GM11168 (cell line): ENCODE data around the gene PELO.
"Not testable (repeated sequence)": the region's sequence is repeated elsewhere in the genome, so short reads cannot be mapped to it uniquely, and the experiment has no call there.

Experiments used
- in situ Hi-C: fragments of 300-500 bp; cut with MboI; formaldehyde crosslinking; loops from one replicate; pipeline ENCODE4 v1.12.0; 2022; ENCODE audit warnings: low sequenced_read_pairs; ENCODE audit not compliant: unreplicated experiment

PELO gene

DNA sequence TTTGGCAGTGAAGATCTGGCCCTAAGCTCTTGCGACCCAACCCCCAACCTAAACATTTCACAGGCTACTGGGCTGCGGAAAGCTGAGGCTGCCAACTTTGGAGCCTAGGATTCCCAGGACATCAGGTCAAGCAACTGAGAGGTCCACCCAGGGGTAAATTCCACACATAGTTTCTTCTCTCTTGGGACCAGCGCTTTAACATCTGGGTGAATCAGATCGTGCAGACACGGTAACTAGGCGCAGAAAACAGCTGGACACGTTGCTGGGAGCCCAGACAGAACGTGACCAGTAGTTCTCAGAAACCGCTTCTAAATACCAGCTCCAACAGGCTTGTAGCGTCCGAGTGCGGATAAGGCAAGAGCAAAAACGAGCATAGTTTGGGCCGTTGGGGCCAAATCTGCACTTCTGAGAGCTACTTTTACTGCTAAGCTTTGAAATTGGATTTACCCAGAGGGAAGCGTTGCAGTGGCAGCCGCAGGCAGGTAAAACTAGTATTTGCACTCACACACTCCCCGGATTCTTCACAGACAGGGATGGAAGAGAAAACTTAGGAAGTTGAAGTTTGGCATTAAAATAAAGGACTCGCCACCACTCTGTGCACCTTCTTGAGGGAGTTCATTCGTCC, 11.8 kb downstream of the PELO start:
- in situ Hi-C loops, result no loop called here

DNA sequence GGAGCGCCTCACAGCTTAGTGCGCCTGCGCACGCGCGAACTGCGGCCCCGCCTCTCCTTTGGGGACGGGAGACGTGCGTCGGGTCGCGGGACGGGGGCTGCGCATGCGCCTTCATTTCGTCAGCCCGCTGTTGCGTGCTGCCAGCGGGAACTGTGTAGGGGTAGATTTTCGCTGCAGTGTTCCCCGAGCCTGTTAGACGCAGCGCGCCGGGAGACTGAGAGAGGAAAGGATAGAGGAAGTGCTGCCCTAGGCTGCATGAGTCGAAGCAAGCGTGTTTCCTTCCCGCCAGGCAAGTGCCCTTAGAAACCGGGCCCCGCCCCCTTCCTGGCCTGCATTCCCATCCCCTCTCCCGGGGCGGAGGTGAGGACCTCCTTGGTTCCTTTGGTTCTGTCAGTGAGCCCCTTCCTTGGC, 12.3 kb downstream of the PELO start:
- in situ Hi-C loops, result no loop called here

DNA sequence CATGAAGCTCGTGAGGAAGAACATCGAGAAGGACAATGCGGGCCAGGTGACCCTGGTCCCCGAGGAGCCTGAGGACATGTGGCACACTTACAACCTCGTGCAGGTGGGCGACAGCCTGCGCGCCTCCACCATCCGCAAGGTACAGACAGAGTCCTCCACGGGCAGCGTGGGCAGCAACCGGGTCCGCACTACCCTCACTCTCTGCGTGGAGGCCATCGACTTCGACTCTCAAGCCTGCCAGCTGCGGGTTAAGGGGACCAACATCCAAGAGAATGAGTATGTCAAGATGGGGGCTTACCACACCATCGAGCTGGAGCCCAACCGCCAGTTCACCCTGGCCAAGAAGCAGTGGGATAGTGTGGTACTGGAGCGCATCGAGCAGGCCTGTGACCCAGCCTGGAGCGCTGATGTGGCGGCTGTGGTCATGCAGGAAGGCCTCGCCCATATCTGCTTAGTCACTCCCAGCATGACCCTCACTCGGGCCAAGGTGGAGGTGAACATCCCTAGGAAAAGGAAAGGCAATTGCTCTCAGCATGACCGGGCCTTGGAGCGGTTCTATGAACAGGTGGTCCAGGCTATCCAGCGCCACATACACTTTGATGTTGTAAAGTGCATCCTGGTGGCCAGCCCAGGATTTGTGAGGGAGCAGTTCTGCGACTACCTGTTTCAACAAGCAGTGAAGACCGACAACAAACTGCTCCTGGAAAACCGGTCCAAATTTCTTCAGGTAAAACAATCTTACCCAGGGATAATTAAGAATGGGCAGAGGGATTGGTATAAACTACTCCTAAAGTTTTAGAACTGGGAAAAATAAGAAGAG, 12.9 kb downstream of the PELO start:
- in situ Hi-C loops, result no loop called here

DNA sequence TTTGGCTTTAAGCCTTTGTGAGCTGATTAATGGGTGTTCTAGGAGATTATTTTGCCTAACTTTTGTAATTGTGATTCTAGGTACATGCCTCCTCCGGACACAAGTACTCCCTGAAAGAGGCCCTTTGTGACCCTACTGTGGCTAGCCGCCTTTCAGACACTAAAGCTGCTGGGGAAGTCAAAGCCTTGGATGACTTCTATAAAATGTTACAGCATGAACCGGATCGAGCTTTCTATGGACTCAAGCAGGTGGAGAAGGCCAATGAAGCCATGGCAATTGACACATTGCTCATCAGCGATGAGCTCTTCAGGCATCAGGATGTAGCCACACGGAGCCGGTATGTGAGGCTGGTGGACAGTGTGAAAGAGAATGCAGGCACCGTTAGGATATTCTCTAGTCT, 13.6 kb downstream of the PELO start:
- in situ Hi-C loops, result no loop called here

DNA sequence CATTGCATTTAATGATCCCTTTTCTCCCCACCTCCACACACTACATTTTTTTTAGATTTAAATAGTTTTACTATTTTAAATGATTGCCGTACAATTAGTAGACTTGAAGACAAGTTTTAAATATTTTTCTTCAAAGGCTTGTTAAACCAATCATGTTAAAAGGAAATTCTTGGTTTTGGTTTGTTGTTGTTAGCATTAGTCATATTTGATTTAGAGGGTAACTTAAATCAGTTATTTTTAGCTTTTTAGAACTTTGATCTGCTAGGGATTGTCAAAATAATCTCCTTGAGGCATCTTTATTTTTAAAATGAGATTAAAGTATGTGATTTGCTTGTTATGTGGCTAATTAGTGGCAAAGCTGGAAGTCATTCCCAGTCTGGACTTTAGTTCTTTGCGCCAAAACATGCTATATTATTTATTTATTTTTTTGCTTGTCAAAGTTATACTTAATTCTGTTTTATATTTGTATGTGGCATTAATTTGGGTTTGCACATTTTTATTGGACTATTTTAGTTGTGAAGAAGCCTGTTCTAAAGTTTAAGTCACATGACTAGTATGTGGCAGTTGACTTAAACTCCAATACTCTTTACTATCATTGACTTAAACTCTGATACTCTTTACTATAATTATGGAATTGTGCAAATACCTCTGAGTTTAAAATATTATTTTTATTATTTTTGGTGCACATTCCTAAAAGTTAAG, 14.7 kb downstream of the PELO start:
- in situ Hi-C loops, result no loop called here

DNA sequence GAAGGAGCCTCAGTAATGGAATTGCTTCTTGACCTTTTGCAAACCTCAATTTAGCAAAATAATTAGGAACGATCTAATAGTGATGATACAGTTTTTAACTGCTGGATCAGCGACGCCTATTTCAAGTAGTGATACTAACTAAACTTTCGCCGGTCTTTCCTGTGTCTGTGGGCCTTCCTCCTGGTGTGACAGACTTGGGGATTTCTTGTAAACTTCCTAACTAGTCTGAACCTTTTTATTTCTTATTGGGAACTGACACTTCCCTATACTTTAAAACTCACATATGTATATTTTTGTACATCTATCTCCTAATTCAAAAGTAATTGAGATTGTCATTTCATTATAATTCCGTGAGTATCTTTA, 15.2 kb downstream of the PELO start:
- in situ Hi-C loops, result no loop called here

DNA sequence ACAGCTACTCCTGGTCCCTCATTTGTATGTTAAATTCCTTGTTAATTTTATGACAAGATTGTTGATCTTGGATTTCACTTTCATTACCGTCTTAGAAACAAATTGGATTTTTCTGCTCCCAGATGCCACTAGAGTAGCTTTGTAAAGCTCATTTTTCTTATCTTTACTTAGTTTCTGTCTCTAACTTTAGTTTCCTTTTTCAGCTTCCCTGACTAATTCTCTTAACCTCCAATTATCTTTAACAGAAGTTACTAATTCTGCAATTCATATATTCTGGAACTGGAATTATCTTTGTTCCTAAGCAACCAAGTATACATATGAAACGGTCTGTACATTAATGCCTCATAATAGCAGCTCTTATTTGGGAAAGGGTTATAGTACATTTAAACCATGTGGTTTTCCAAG, 16.7 kb downstream of the PELO start:
- in situ Hi-C loops, result no loop called here

DNA sequence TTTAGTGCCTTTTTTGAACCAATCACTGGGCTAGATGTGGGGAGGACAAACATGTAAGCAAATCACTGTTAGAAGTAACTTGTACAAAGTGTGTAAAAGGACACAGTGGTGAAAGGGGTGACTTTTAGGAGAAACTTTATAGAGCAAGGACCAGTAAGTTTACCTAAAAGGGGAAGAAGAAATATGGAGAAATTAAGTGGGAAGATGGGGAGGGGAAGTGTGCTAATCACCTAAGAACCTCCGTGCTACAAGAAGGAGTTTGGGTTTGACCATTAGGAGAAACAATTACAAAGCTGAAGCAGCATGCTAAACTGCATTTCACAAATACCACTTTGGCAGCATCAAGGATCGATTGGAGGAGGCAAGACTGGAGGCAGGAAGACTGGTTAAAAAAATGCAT, 17.3 kb downstream of the PELO start:
- in situ Hi-C loops, result no loop called here

DNA sequence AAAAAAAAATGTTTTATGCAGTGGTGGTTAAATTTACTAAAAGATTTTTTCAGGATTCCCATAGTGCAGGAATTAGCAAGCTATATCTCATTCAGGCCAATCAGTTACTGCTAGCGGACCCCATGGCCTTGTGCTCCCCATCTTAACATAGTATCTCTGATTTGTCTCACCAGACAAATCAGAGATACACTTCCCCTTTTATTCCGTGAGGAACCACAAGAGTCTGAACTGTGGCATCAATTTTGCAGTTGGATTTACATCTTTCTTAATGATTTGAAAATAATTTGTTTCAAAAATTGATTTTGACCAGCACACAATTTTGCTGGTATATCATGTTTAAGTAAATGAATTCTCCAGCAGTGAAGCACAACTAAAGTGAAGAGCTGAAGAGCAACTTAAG, 17.9 kb downstream of the PELO start:
- in situ Hi-C loops, result no loop called here

DNA sequence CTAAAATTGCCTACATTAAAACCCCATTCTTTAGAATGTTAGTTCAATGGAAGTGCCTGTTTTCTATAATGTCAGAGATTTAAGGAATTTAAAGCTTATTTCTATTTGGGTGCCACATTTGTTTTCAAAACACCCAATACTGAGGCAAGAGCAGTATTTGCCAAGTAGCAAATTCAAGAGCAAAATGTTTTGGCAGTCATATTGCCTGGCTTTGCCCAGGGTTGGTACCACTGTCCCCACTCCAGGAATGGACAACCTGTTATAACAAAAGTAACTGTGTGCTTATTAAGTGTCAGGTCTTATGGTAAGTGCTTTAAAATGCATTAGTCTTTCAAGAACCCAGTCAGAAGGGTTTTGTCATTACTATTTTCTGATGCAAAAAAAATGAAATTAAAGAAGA, 19.3 kb downstream of the PELO start:
- in situ Hi-C loops, result no loop called here

DNA sequence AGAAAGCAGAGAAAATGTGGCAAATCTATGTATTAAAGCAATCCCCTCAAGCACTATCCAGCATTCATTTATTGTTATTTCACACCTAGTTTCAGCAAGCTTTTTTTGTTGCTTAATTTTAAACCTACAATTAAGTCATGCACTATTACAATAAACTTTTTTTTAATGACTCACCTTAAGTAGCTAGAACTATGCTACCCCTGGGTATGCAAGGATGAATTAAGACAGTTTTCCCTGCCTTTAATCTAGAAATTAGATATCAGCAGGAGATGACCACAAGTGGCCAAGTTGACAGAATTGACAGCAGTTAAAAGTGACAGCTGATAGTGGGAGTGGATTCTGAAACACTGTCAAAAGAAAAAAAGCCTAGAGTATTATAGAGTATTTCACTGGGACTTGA, 20.0 kb downstream of the PELO start:
- in situ Hi-C loops, result no loop called here

DNA sequence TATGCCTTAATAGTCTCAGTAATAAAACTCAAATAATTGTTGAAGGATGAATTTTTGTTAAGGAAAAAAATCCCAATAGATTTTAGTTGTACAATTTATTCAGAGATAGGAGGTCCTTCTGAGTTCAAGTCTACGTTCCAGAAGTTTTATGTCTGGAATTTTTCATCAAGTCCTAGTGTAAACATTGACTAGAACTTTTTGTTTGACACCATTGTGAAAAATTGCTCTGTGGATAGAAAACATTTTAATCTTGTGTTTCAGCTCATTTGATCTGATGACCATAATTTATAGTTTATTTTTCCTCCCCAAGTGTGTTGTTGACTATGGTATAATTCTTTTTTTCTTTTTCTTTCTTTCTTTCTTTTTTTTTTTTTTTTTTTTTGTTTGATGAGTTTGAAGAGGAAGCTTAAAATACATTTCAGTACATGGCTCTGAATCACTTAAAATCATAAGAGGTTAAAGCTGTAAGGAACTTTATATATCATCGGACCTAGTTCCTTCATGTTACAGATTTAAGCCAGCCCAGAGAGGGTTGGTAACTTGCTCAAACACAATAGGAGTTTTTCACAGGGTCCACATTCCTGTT, 20.7 kb downstream of the PELO start:
- in situ Hi-C loops, result no loop called here

DNA sequence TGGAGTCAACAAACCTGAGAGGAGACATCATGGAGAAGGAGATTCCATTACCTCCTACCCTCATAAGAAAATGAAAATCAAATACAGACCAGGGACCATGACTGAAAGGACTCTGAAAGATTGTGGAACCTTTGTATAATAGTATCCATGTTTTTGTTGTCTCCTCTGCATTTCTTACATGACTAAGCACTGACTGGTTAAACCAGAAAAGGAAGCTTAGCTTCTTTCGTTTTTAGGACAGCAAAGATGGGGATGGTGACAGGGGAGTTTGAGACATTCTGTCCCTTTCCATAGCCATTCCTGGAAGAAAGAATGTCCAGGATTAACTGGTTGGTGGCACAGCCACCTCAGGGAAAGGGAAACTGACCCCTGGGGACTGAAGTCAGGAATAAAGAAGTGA, 22.2 kb downstream of the PELO start:
- in situ Hi-C loops, result no loop called here

DNA sequence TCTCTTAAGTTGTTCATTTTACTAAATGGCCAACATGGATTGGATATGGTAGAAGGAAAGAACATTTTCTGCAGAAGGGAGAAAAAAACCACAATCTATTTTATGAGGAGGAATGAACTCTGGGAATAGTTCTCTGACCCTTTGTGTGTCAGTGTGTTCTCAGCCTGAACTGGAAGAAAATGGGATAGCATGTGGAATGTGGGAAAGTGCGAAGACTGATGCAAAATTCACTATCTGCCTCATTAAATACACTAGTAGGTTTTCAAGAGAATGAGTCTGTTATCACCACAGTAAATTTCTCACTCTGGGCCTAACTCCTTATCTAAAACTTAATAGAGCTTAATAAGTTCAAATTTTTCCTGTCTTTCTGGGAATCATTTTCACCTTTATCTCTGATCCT, 22.7 kb downstream of the PELO start:
- in situ Hi-C loops, result no loop called here

DNA sequence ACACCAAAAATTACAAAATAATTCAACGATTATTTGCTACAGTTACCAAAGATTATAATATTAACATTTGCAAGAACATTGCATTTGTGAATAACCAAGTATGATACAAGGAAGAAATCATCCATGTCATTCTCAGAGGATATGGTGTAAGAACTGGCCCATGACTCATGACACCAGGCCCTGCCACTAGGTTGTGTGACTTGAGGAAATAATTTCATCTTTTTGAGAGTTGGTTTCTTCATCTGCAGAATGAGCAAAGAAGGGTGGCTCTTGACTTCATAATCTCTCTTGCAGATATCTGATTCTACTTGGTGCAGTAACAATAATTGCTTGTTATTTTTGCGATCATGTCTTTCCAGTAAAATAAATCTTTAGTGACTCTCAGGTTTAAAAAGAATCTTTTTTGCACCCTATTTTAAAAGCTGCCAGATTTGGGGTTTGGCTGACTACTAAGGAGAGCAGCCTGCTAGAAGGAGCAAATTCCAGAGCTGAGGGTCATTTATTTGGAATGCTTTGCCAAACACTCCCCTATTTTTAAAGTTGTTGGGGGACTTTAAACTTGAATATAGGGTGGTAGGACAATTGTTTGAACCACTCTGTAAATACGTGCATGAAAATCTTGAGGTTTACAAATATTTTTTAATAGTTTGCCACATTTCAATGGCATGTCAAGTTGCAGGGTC, 23.5 kb downstream of the PELO start:
- in situ Hi-C loops, result no loop called here

DNA sequence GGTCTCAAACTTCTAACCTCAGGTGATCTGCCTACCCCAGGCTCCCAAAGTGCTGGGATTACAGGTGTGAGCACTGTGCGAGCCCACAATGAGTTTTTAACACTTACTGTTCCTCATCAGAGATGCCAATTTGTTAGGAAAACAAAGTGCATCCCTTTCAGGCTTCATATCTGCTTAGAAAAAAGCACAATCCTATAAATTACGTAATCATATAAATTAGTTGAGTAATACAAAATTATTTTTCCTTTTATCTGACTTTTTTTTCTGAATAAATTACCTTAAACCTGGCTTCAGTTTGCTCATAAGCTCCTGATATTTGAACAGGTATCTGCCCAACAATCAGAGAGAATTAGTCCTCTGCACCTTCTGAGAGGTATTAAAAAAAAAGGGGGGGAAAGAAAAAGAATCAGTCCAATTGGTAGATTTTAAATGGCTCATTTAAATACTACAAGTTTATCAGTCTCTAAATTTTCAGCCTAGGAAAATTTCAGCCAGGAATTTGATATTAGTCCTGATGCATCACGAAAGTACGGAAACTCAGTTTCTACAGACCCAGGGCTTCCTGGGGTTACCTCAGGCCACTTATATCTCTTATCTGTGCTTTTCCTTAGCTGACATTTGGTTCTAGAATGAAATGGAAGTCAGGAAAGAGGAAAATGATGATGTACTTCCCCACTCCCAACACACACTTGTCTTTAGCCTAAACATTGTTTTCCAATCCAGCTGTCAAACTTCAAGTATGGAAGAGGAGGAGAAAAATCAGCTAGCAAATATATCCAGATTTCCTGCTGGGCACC, 26.8 kb downstream of the PELO start:
- in situ Hi-C loops, result no loop called here

DNA sequence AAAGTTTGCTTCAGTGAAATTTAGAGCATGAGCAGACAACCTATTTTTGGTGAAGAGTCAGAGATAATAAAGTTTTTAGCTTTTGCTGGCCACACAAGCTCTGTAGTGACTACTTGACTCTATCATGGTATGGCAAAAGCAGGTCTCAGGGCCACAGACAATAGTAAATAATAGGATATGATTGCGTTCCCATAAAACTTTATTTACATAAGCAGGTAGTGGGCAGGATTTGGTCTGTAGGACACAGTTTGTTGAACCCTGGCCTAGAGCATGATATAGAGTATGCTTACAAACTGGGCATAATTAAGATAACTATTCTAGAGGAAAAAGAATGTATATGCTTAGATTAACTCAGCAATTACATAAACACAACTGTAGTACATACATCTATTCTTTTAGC, 30.1 kb downstream of the PELO start:
- in situ Hi-C loops, result no loop called here

DNA sequence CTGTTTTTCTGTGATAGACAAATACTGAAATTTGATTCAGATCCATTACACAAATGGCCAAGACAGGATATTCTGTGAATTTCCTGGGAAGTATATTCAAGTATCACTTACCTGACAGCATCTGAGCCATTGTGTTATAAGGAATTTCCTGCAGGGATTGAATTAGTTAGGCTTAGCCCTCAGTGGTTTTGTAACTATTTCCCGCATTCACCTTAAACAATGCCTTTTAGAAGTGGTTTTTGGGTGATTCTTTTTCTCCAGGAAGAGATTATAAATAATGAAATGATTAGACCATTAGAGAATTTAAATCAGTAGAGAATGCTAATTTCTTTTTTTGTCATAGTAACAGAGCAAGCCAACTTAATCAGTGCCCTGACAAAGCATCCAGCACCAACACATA, 30.6 kb downstream of the PELO start:
- in situ Hi-C loops, result no loop called here

DNA sequence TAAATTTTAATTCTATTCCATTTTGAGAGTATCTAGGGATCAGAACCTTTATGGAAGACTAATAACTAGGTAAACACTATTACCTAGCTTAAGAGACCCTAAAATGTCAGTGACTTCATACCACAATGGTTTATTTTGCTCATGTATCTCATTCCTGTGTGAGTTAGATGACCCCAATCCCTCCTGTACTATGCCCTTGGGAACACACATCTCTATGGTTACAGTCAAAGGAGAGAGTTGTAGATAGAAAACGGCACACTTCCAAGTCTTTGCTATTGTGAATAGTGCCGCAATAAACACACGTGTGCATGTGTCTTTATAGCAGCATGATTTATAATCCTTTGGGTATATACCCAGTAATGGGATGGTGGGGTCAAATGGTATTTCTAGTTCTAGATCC, 31.1 kb downstream of the PELO start:
- in situ Hi-C loops, result not testable (repeated sequence)

DNA sequence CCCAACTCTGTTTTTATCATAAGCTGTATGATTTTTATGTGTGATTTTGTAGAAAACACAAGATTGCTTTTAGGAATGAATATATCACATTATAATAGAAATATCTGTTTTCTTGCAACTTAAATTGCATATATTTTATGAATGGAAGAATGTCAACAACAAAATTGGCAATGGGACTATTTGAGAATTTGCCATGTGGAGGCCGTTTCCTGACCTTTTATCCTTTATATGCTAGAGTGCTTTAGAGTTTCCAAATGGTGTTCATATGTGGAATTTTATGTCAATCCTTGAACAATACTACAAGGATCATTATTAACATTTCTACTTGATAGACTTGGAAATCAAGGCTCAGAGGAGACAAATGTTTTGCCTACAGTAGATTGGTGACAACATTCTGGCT, 34.2 kb downstream of the PELO start:
- in situ Hi-C loops, result no loop called here
